GM19455 (cell line): Measurements from ENCODE around the gene PFKFB3.

Experiments used
- ATAC-seq: cut with Tn5 transposase; IDR thresholded peaks from one replicate; pipeline ENCODE4 v1.9.1; 2021; ENCODE audit not compliant: unreplicated experiment

Gene PFKFB3

DNA sequence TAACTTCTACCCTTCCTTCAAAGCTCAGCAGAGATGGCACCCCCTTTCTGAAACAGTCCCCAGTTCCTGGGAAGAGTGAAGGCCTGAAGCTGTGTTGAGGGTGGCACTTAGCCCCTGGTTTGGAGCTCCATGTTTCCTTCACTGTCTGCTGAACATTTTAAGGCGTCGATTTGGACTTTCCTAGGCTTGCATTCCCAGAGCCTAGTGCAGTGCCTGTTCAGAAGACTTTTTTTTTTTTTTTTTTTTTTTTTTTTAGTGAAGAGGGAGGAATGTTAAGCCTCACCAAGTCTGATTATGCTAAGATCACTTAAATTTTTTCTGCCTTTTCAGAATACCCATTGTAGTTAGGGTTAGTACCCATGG lies 97.0 kb downstream of the PFKFB3 start:
- ATAC-seq = no peak

DNA sequence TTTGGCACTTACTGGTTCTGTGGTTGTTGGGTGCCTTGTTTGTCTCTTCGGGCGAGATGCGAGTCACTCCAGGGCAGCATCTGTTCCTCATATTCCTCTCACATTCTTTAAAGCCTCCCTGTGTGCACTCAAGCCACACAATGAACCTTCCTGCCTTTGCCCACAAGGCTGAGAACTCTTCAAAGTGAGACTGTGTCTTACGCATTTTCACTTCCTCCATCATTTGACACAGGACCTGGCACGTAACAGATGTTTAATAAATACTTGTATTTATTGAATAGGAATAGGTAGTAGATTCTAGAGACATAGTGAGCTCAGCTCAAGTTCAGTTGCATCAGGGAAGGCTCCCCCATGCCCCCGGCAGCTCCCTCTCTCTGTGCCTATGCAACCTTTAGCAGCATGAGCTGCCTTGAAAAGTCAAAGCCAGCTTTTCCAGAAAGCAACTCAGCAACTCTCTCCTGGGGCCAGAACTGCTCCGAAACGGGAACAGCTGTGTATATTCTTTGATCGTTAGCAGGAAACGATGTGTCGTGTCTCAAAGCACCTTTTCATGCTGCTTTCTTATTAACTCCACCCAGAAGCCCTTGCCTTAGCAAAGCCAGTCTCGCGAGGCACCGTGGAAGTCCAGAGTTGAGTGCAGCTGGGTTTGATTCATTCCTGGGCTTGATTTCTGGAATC lies 97.5 kb downstream of the PFKFB3 start:
- ATAC-seq = peak; percentile 89

DNA sequence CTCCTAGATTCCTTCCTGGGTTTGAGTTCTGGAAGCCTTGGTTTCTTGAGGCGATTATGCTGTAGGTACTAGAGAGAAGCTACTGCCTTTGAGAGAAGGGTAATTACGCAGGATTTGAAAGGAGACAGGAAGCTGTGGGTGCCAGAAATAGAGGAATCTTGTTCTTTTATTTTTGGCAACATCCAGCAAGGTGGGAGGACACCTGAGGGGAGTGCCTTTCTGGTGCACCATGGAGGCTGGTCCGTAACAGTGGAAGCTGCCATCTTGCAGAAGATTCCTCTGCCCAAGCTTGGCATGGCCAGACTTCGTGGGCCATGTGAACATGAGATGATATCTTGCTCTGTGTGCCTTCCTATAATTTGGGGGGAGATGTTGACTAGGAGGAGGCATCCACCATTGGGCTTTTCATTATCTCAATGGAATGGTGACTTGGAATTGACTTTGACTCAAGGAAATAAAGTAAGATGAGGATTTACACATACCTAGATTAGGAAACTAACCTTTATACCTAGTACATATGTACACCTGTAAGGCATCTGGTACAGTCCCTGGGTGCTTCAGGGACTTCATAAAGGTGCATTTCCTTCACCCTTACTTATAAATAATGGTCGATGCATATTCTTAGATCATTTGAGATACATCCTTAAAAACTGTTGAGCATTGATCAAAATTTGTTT lies 98.2 kb downstream of the PFKFB3 start:
- no peak for ATAC-seq

DNA sequence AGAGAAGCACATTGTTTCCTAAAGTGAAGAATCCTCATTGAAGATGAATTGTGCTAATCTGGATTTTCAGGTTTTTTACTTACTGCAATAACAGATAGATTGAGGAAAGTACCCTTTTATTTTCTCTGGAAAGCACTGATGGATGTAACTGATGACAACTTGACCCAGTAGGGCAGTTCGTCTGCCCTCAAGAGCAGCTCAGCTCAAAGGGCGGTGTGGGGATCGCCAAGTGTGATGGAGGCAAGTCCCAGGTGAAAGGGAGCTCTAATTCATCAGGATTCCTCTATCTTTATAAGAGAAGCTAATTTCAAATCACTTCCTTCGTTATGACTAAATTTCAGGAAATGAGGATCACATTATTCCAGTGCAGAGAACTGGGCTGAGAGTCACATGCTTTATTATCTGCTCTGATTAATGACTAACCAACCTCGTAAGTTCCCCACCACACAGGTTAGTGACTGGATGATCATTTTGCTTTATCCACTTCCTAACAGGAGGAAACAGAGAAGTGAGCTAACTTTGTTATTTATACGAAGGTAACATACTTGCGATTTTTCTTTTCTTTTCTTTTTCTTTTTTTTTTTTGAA lies 98.8 kb downstream of the PFKFB3 start:
- ATAC-seq = no peak
